Lower leg skin (tissue), 4 donors: ENCODE measurements around the gene TSSK6. TPM values are rescaled to one million over a fixed set of nuclear protein-coding genes. Genes with fewer than 3 reads are reported as not detected.

Source experiments
- DNase-seq, 2 donors: peaks; one replicate each; pipeline ENCODE4 v3.0.0-alpha.2; 2019; ENCODE audit warnings: low spot score in 2 of 2
- H3K4me3 ChIP-seq: fragments of 200-600 bp; sonication (generic); 2 replicates; pipeline ENCODE4 v1.5.1; 2017; ENCODE audit warnings: mild to moderate bottlenecking, low read depth; ENCODE audit not compliant: poor library complexity, severe bottlenecking
- CTCF ChIP-seq, 3 donors: fragments of 450-650 bp; IDR thresholded peaks; one replicate each; pipeline ENCODE4 v1.5.1; 2016; ENCODE audit warnings: antibody characterized with exemption in 3 of 3, mild to moderate bottlenecking in 3 of 3, moderate library complexity in 2 of 3
- POLR2A ChIP-seq, 2 donors: fragments of 450-650 bp; IDR thresholded peaks; one replicate each; pipeline ENCODE4 v1.6.1; 2016 to 2017; ENCODE audit warnings: antibody characterized with exemption in 2 of 2, mild to moderate bottlenecking in 1 of 2, moderate library complexity in 1 of 2
- WGBS, 2 donors: methylation state at CpG; one replicate each; pipeline ENCODE4 v1.1.5; 2018; 5-methylcytosine and 5-hydroxymethylcytosine counted together
- intact Hi-C: fragments of 100-400 bp; cut with DNase I; formaldehyde crosslinking; loops from one replicate; pipeline ENCODE4 v1.15.0; 2023; ENCODE audit warnings: low total_unique reads
- total RNA-seq, 4 donors: library from RNA; depleted of rRNA; stranded (reverse); fragments of >200 nt; gene quantifications; one replicate each; pipeline ENCODE4 v1.1.0, GENCODE V29; 2016

TSSK6 gene
- total RNA-seq, 4 donors from 2014 or later: 4.0 to 8.9 (median 6.7) TPM

- no peak overlapping the region for H3K4me3 ChIP-seq
- TF ChIP-seq CTCF (IDR thresholded peaks at IDR 0.05) (no peak), POLR2A (IDR thresholded peaks at IDR 0.05) (no peak)
- DNase-seq: no peak
- 72 to 75% methylated on average over 14 of the region's 14 CpGs for WGBS, 2 donors
- intact Hi-C loops: no loop called here
These were observed 36.5 kb upstream of the TSSK6 start for GRCh38 chr19:19551853-19552192.

- intact Hi-C loops: no loop called here
- H3K4me3 ChIP-seq: no peak overlapping the region
- TF ChIP-seq CTCF (IDR thresholded peaks at IDR 0.05): no peak
- TF ChIP-seq POLR2A (IDR thresholded peaks at IDR 0.05): no peak
- DNase-seq: no peak
- WGBS, 2 donors: 74 to 85% methylated on average over 9 to 10 of the region's 10 CpGs
These were observed 35.9 kb upstream of the TSSK6 start for GRCh38 chr19:19550972-19551852.

GRCh38 chr19:19550485-19550929, 35.2 kb upstream of the TSSK6 start:
- TF ChIP-seq POLR2A (IDR thresholded peaks at IDR 0.05): no peak
- TF ChIP-seq CTCF (IDR thresholded peaks at IDR 0.05): no peak
- intact Hi-C loops: no loop called here
- H3K4me3 ChIP-seq: no peak overlapping the region
- DNase-seq: no peak
- 23 to 34% methylated on average over 5 to 6 of the region's 8 CpGs for WGBS, 2 donors

- WGBS, 2 donors: 54 to 55% methylated on average over 23 of the region's 23 CpGs
- TF ChIP-seq CTCF (IDR thresholded peaks at IDR 0.05): no peak
- no peak for TF ChIP-seq POLR2A (IDR thresholded peaks at IDR 0.05)
- DNase-seq: no peak
- no peak overlapping the region for H3K4me3 ChIP-seq
- intact Hi-C loops: no loop called here
These were observed 34.6 kb upstream of the TSSK6 start for GRCh38 chr19:19549804-19550464.

- H3K4me3 ChIP-seq: no peak overlapping the region
- intact Hi-C loops: no loop called here
- no peak for DNase-seq
- WGBS, 2 donors: 63 to 74% methylated on average over 10 to 13 of the region's 13 CpGs
- TF ChIP-seq CTCF (IDR thresholded peaks at IDR 0.05) (no peak), POLR2A (IDR thresholded peaks at IDR 0.05) (no peak)
These were observed 33.8 kb upstream of the TSSK6 start for GRCh38 chr19:19548915-19549759.
